NCI-H510A treated with DMSO at 0.1 percent for 48 hours (cell line): Measurements from ENCODE around the gene FYB2.

Experiments used
- DNase-seq: peaks from one replicate; lab custom pipeline; 2025; lab: John Stamatoyannopoulos, UW

FYB2 gene, protein sequence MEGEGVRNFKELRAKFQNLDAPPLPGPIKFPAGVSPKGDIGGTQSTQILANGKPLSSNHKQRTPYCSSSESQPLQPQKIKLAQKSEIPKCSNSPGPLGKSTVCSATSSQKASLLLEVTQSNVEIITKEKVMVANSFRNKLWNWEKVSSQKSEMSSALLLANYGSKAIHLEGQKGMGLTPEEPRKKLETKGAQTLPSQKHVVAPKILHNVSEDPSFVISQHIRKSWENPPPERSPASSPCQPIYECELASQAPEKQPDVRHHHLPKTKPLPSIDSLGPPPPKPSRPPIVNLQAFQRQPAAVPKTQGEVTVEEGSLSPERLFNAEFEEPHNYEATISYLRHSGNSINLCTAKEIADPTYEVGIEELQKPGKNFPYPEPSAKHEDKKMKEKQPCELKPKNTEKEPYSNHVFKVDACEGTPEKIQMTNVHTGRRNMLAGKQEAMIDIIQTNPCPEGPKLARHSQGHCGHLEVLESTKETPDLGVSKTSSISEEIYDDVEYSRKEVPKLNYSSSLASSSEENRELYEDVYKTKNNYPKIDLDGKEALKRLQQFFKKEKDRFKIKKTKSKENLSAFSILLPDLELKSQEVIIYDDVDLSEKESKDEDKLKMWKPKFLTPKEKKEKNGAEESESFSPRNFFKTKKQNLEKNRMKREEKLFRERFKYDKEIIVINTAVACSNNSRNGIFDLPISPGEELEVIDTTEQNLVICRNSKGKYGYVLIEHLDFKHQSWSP

DNA sequence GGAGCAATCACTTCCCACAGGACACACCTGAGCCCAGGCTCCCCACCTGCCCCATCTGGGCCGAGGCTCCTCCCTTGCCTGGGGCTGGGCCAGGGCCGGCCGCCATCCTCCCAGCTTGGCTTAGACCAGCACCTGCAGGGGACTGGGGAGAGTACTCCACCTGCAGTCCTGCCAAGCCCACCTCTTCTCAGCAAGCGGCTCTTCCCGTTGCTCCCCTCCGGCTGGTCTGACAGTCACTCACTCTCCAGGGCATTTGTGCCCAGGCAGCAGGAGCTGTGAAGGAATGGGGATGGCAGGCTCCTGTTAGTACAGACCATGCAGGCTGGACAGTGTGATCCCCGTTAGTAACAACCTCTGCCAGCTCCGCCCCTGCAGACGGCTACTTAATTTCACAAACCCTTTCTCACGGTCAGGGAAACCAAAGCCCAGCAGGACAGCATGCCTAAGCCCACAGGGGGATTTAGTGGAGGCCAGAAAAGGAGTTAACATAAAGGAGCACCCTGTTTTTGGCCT lies at the start of gene FYB2:
Gene FYB2, minus strand, starts transcription at position 18 of the 513 bp plus-strand sequence. CDS start 114 bp downstream, outside the sequence.
- DNase-seq: peak; percentile 96

DNA sequence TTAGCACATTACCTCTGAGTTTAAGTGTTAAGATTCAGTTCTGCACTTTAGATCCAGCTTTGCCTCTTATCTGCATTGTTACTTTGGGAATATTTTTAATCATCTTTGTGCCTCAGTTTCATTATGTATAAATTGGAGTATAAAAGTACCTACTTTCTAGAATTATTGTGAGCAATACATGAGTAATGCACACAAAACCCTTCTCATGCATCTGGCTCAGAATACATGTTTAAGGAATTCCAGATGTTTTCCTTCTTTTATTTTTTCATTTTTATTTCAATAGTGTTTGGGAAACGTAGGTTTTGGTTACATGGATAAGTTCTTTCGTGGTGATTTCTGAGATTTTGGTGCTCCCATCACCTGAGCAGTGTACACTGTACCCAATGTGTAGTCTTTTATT lies 49.6 kb upstream of the FYB2 start:
- no peak for DNase-seq

DNA sequence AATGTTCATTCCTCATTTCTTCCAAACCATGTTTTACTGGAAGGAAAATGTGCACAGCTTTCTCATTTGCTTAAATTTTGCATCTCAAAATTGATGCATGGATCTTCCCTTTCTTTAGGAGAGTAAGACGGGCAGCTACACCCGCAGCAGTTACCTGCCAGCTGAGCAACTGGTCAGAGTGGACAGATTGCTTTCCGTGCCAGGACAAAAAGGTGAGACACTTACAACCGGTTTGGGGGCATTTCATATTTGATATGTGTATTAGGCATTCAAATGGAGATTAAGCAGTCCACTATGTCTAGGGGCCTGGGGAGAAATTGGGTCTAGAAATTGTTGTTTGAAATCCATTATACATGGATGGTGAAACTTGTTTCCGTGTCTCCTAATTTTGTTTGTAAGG lies 48.3 kb upstream of the FYB2 start:
- DNase-seq: no peak

DNA sequence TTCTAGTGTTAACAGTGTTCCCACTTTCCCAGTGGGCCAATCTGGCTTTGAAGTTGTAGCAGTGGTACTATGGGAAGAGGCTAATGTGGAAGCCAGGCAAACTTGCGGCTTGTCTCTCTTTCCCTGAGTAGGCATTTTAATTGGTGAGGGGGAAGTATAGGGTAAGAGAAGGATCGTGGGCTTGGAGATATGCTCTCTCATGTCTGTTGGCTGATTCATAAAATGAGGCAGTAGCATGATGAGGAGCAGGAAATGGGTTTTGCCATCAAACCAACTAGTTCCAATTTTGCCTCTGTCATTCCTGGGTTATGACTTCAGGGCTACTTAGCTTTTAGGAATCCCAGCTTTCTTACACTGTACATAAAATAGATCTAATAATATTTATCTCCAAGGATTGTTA lies 47.5 kb upstream of the FYB2 start:
- DNase-seq: no peak

DNA sequence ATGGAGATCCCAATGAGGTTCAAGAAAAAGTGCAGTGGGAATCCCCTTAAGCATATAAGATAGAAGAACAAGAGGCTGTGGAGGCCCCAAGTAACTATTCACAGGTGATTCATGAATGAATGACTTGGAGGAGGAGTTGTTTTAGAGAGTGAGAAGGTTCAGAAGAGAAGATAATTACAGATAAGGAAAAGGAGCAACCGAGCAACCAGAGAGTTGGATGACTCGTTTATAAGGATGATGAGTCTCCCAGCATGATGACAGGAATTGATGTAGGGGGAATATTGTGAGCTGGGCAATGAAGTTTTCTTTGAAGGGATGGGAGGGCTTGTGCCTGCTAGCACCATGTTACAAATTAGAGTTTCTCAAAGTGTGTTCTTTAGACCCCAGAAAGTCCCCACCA lies 45.2 kb upstream of the FYB2 start:
- DNase-seq: no peak

DNA sequence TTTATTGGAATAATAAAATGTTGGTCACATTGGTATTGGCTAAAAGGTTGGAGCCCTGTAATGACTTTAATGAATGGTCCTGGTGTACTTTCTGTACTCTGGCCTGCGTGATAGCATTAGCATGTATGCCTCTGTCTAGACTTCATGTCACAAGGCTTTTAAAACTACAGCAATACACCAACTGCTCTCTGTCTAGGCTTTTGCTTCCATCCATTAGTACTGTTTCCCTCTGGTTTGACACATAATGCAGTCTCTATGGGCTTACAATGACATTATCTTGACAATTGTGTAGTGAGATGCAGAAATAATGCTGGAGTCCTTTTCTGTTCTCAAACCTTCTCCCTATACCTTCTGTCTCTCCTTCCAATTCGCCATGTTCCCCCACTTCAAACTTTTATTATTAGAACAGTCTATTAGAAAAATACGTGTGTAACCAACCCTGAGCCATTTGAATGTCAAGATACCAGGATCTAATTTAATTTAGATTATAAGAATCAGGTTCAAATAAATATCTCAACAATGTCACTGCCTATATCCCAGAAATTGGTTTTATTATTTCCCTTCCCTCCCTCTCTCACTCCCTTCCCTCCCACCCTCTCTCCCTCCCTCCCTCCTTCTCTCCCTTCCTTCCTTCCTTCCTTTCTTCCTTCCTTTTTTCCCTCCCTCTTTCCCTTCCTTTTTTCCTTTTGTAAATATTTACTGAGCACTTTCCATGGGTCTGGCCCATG lies 44.2 kb upstream of the FYB2 start:
- DNase-seq: no peak

DNA sequence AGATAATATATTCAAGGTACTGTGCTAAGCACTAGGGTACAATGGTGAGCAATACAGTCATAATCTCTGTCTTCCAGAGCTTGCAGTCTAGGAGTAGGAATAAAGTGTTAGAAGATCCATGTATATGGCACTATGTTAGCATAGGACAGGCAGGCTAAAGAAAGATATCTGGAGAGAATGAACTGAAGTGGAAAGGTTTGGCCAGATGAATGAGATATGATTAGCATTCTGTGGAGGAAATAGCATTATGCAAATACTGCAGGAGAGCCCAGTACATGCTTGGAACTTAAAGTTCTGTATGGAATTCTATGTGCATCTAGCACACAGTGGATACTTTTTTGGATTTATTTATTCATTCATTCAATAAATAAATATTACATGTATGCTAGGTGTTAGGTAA lies 40.1 kb upstream of the FYB2 start:
- no peak for DNase-seq

DNA sequence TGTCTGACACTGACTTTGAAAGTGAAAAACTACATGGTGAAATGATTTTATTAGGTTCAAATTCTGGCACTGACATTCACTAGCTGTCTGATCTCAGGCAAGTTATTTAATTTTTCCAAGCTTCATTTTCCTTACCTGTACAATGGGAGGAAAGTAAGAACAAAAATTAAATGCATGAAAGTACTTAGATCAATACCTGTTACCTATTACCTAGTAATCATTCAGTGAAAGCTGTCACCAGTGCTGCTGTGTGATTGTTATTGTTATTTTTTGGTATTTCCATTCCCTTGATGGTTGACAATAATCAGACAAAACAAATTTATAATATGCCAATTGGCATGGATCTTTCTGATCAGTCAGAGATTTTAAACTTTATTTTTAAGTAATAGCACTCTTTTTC lies 37.0 kb upstream of the FYB2 start:
- DNase-seq: no peak

DNA sequence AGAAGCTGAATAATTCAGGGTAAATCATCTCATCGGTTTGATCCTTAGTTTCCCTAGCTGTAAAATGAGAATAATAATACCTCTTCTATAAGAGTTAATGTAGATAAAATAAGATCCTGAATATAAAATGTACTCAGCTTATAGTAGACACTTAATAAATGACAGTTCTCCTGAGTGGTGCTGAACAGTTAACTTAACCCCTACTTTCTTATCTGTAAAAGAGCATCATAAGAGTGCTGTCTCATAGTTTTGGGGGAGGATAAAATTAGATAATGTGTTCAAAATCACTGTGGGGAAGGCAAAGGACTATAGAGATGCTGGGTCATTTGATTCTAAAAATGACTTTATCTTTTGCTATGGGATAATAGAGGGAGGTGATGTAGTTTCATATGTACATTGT lies 36.0 kb upstream of the FYB2 start:
- DNase-seq: no peak

DNA sequence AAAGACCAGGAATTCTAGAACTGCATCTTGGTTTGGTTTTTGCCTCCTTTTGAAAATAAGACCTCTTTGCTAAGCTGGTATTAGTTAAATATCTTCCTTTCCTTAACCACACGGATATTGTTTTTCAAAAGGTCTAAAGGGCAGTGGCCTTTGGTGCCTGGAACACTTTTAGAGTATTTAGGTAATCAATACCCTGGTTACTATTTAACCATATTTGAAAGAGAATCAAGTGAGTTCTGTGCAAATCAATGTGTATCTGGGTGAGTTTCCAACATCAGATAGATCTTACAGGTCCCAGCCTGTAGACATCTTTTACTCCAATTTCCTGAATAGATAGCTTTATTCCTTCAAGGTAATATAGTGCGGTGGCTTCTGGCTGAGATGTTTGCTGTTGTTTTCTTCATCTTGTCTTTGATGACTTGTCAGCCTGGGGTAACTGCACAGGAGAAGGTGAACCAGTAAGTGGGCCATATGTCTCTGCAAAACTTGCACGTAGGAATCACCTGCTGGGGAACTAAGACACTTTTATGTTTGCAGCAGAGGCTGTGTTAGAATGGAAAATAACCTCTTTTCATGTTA lies 35.4 kb upstream of the FYB2 start, which contains the start of gene C8A:
Gene C8A, plus strand, starts transcription at position 277 of the 579 bp plus-strand sequence. Its CDS starts 105 bp downstream, at position 382.
- DNase-seq: no peak

DNA sequence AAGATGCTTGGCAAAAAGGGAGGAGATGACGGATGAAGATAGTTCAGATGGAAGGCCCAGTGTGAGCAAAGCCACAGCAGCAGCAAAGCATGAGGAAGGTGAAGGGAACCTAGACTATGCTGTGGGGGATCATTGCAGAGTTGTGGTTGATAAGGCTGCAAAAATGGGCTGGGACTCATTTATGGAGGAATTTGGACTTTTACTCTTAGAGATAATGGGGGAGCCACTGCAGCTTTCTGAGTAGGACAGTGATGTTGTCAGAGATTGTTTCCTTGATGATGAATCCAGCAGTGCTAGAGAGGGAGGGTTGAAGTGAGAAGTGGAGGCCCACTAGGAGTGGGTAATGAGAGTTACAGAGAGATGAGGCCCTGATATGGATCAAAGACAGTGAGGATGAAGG lies 33.3 kb upstream of the FYB2 start:
- DNase-seq: no peak

DNA sequence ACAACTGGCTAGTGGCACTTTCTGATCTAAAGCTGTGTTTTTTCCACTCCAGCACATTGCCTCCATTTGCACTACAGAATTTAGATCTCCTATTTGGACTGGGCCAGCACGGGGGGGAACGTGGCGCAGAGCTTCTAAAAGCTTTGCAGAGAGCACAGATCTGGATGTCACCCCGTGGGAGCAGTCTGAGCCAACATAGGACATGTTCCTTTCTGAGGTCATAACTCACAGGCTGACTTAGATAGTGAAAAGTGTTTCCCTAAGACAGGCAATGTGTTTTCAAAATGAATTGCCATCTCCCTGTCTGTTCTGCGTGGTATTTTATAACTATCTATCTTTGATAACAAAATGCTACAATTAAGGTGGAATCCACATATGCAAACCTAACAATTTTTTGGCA lies 31.7 kb upstream of the FYB2 start:
- no peak for DNase-seq

DNA sequence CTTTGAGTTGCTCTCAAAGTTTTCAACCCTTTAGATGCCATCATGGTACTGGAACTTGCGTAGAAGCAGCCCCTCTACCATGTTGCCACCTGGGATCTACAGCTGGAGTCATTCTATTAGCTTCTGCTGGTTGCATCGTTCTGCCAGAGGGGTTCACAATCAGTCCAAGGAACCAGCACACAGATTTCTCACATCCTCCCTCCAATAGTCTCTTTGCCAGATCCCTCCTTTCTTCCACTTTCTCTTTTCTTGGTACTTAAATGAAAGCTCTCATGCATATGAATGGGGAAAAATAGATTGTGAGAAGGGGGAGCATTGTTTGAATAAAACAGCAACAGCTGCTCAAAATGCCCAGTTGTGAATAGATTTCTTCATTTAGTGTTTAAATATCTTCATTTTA lies 31.2 kb upstream of the FYB2 start:
- no peak for DNase-seq

DNA sequence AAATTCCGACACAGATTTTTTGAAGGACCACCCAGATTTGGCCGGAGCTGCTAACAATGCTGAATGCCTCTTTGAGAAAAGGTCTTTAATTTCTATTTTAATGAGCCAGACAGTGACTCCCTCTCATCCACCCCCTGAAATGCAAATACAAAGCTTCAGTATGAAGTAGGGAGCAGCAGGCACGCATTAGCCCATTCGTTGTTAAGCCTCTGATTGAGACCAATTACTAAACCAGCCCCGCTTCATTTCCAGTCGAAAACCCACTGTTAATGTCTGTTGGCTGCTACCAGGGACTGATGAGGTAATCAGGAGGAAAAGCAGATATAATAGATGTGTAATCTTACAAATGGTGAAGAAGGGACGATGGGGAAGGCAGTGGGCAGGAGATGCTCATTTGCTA lies 30.5 kb upstream of the FYB2 start:
- no peak for DNase-seq

DNA sequence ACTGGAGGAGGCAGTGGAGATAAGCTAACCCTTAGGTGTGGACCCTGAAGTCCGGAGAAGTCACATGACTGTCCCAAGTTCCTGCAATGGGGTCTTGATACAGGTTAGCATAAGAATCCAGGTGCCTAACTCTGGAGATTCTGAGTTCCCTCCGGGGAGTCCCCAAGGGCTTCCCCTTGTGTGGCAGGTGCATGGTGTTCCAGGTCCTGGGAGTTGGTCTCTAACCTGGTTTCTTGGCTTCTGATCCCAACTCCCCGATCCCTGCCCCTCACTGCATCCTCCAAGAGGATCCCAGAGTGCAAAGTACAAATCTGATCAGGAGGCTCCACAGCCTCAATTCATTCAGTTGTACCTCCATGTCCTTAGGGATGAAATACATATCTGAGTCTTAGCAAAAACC lies 26.1 kb upstream of the FYB2 start:
- no peak for DNase-seq

DNA sequence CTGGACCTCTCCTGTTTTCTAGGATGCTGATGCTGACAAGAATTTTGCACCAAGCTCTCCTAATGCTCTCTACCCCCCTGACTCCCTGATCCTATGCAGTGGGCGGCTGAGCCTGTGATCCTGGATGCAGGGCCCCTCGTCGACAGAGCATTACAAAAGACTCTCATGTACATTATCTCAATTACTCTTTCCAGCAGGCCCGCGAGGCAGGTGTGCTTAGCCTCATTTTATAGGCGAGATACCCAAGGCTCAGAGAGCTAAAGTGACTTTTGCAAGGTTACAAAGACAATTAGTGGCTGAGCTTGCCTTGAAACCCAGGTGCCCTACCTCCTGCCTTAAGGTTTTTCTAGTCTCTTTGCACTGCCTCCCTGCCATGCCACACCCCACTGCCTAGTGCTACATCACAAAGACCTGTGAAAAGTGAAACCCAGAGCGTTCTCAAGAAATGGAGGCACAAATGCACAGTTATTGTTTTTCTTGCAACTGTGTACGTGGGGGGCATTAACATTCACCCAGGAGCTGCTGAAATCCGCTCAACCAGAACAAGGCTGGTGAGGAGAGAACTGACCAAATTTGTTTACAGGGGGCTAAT lies 25.4 kb upstream of the FYB2 start:
- DNase-seq: no peak

DNA sequence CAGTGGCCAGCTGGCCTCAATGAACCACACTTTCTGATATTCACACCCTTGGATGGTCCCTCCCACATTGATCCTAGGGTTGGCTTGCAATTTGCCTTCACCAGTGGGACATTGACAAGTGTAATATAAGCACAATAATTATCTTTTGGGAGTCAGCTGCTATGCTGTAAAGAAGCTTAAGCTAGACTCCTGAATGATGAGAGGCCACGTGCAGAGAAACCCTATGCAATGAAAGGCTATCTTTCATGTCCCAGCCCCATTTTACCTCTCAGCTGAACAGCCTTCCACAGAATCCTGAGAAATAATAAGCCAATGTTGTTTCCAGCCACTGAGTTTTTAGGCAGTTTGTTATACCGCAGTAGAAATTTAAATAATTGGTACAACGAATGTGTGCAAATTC lies 24.3 kb upstream of the FYB2 start:
- no peak for DNase-seq

DNA sequence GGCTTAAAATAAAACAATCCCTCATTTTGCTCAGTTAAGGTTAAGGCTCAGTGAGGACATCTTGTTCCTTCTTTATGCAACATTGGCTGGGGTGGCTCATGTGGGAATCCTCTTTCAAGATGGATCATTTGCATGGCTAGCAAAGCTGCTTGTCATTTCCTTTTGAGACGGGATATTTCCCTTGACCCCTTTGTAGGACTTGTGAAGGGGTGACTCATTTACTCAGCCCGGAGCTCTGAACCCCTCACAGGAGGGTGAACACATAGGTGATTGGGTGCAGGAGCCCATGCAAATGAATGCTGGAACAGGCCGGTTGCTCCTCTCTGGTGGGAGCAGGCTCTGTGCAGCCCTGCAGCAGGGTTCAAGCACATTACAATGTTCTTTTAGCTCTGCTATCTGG lies 19.6 kb upstream of the FYB2 start:
- DNase-seq: no peak

DNA sequence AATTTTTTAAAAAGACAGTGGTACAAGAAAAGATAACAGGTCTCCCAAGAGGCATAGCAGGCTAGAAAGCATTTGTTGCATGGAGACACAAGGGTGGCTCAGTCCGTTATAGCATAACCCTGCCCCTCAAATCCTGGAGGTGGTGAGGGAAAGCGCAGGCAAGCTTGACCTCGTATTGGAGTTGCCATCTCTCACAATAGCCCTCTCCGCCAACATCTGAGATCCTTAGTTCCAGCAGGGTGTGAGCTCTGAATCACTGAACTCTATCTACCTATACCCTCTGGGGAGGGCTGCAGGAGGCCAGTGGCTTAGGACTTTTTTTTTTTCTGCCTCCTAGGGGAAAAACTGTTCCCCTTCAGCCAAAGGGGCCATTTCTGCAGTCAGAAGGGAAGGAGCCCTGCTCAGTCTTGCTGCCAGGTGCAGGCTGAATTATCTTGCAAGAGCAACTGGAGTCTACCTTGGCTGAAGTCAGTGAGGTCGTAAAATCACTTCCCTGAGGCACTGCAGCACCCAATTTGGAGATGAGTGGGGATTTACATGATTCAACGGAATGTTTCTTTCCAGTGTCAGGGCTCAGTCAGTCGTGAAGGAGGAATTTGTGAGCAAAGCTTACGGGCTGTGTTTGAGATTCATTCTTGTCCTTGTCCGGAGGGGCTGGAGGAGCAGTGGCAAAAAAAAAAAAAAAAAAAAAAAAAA lies 18.2 kb upstream of the FYB2 start:
- no peak for DNase-seq

DNA sequence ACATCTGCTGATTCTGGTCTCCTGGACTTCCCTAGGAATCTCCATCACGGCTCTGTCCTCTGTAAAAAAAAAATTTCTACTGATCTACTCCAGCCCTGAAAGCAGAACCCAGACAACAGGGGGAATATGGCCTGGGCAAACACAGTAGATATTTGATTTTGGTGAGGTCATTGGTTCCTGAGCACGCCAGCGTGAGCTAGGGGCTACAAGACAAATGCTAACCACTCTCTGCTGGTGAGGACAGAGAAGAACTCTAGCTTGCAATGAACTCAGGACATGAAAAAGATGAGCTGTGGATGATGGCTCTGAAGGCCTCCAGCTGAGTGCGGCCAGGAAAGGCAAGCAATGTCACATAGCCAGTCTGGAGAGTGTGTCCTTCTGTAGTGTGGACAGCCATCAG lies 17.2 kb upstream of the FYB2 start:
- DNase-seq: no peak

DNA sequence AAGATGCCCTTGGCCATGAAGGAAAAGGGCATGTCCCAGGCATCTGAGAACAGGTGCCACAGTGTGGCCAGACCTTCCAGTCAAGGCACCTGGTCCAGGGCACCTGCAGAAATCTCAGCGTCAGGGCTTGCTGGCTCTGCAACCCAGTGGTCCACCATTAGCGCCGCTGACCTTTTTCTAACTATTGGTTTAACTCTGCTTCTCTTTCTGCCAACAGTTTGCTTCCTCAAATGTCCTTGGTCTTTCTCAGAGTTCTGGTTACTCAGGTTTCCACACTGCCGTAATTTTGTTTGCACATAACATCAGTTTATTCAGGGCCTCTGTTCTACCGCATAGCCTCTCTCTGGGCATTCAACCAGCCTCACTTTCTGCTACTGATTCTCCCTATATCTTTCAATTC lies 16.5 kb upstream of the FYB2 start:
- no peak for DNase-seq
